ENCODE results near the gene RETN.

DNA sequence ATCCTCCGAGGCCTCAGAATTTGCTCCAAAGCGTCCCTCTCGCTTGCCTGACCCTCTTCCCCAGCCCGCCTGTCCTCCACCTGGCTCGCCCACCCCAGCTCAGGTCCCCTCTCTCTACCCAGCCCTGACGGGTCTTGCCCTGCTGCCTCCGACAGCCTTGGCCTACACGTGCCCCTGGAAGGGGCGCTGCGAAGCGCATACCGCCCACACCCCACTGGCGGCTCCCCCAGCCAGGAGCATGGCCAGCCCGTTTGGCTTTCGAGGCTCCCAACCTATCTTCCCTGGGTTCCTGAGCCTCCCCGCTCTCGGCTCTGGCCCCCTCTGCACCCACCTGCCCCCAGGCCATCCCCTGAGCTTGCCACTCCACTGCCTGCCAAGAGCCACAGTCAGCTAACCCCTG, 44.0 kb upstream of the RETN start:
- TF ChIP-seq, protein P1, sequence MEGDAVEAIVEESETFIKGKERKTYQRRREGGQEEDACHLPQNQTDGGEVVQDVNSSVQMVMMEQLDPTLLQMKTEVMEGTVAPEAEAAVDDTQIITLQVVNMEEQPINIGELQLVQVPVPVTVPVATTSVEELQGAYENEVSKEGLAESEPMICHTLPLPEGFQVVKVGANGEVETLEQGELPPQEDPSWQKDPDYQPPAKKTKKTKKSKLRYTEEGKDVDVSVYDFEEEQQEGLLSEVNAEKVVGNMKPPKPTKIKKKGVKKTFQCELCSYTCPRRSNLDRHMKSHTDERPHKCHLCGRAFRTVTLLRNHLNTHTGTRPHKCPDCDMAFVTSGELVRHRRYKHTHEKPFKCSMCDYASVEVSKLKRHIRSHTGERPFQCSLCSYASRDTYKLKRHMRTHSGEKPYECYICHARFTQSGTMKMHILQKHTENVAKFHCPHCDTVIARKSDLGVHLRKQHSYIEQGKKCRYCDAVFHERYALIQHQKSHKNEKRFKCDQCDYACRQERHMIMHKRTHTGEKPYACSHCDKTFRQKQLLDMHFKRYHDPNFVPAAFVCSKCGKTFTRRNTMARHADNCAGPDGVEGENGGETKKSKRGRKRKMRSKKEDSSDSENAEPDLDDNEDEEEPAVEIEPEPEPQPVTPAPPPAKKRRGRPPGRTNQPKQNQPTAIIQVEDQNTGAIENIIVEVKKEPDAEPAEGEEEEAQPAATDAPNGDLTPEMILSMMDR (IDR thresholded peaks at IDR 0.05), result no peak
- TF ChIP-seq POLR2A (IDR thresholded peaks at IDR 0.05) (no peak), POLR2AphosphoS5 (IDR thresholded peaks at IDR 0.05) (no peak)

Measured in breast epithelium (tissue), 3 donors.